ENCODE measurements around the gene GGA3. TPM values are rescaled to one million over a fixed set of nuclear protein-coding genes. Genes with fewer than 3 reads are reported as not detected.
"Not testable (repeated sequence)": the region's sequence is repeated elsewhere in the genome, so short reads cannot be mapped to it uniquely, and the experiment has no call there.

Gene GGA3
- polyA plus RNA-seq, 5 donors: 37.2 to 45.7 (median 39.9) TPM

DNA sequence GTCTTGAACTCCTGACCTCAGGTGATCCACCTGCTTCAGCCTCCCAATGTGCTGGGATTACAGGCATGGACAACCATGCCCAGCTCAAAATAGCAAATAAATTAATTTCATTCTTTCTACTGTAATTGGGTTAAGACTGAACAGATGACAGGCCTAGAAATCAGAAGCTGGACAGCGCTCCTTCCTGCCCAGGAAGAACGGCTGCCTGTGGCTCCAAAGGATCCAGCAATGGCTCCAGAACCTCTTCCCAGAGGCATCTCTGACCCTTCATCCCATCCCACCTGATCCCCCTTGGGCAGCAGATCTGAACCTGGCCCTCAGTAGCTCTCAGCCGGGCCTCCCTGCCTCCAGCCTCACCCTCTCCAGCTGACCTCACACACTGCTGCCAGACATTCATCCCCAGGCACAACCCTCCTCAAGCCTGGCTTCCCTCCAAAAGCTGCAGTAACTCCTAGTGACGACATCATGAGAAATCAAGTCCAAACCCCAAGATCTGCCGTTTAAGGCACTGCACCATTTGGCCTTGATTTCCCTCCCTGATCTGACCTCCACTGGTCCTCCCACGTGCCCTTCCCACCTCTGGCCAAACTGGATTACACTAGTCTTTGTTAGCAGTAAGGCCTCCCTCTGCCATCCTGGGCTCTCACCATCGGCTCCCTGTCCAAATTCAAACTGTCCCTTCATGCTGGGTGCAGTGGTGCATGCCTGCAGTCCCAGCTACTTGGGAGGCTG is 12.7 kb upstream of the GGA3 start:
- DNase-seq: no peak

DNA sequence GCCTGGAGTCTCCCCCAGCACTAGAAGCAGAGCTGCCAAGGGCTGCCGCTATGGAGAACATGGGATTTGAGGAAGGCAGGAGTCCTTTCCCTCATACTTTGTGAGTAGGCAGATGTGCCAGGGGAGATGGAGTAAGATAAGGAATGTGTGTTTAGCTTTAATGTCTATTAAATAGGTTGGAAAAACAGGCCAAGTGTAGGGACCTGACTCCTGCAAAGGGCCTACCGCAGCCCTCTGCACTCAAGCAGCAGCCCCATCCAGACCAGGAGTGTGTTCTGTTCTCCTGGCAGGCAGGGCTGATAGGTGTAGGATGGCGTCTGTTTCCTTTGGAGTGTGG is 11.4 kb upstream of the GGA3 start:
- no peak for DNase-seq

DNA sequence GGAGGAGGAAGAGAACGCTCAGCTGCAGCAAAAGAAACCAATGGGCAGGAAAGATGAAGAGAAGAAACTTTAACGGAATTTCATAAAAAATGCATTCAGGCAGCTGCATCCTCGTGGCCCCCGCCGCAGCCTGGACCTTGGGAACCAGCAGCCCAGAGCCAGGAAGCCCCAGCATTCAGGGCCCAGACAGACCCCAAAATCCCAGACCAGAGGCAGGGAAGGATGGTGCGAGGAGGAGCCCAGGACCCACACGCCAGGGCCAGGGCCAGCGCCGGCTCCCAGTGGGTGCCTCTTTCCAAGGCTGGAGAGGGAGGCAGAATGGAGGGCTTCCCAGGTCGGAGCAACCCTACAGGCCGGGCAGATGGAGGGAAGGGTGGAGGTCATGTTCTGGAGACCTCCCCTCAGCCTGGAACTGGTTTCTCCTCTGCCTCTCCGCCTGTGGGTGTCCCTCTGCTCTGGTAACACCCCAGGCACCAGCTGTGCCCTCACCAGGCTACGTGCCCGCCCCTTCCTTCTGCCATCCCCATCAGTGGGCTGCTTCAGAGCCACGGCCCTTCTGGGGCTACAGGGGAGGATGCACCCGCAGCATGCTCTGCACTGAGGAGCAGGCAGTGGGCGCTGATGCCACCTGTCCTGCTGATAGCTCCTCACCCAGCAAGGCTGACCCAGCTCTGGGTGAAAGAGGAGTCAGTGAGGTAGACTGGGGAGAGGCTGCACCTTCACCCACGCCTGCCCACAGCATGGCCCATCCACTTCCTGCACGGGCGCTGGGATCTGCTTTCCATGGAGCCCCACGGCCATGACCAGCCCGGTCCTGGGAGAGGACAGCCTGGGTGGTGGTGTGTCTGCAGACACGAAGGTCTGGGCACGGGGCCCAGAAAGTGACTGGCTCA is 10.8 kb upstream of the GGA3 start:
- no peak for DNase-seq

DNA sequence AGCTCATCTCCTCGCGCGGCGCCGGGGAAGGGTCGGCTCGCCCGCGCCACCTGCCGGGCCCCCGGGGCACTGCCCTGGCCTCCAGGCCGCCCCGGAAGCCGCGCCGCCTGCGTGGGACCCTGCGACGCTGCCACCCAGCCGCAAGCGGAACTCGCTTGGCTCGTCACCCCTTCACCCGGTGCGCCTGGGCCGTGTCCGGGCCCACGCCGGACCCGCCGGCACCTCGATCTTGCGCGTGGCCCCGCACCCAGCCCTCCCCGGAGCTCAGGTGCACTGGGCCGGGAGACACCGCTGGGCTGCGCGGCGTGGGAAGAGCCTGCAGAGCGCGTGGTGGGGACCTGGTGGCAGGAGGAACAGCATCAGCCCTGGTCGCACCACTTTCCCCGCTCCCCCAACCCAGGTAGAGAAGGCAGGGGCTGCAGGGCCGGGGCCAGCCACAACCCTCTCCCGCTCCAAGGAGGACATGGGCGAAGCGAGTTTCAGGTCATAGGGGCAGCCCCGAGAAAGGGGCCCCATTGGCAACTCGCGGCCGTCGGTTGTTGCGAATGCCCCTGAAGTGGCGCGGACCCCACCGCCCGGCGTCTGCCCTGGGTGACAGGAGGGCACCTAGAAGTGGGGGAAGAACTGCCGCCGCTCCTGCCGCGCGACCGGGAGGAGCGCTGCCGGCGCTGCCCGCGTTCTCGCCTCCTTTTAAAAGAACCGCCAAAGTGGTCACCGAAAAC is 10.0 kb upstream of the GGA3 start:
- DNase-seq: peak; percentile 68 to 72

DNA sequence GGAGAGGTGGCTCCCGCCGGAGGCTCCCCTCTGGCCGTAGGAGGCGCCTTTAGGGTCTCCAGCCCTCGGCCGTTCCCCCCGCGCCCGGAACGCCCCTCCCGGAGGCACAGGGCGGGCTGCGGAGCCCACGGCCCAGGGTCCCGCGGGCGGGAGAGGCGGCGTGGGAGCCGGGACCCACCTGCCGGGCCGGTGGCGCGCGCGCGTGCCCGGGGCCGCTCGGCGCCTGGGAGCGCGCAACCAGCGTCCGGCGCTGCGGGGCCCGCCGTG is 9.5 kb upstream of the GGA3 start, which contains the start of gene MIF4GD:
MIF4GD (minus strand) TSS at position 266 of the 267 bp plus-strand sequence. CDS start 1,036 bp downstream, outside the sequence.
- DNase-seq: no peak

DNA sequence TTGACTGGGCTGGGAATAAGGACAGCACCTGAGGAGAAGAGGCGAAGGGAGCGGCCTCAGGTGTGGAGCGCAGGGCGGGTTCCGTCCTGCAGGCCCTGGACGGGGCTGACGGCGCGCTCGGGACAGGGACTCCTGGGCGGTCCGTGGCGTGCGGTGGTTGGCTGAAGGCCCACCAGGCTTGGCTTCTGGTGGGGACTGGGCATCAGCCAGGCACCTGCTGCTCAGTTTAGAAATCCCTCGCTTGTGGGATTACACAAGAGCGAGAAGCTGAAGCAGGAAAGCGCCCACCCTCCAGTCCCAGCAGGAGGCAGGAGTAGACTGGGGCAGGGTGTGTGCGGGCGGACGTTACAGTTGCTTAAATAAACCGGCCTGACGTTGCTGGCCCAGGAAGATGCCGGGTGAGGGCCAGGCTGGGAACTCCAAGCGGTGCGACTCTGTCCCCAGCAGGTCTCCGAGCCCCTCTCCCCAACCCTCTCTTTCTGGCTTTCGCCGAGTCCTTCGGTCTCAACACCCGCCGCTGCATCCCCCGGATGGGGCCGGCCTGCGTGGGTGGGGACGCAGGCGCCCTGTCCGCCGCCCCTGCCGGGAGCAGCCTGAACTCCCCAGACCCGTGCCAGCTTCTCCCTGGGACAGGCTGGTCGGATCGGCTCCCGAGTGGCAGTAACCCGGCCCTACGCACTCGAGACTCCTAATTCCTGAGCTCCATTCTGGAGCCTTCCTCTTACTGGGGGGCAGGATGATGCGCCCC is 9.0 kb upstream of the GGA3 start:
- DNase-seq: peak; percentile 51 to 61

DNA sequence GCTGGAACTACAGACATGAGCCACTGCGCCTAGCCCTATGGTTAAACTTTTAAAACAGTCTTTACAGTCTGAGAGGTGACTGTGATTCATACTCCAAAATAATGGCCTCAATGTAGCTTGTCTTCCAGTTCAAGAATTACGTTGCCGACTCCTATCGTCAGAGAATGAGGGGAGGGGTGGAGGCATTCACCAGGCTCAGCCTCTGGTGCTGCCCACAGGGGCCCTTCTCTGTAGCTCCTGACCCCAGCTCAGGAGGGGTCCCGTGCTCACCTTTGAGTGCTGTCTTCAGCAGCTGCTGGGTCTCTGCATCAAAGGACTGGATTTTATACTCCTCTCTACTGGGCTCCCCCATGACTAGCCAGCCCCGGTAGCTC is 8.4 kb upstream of the GGA3 start:
- no peak for DNase-seq

DNA sequence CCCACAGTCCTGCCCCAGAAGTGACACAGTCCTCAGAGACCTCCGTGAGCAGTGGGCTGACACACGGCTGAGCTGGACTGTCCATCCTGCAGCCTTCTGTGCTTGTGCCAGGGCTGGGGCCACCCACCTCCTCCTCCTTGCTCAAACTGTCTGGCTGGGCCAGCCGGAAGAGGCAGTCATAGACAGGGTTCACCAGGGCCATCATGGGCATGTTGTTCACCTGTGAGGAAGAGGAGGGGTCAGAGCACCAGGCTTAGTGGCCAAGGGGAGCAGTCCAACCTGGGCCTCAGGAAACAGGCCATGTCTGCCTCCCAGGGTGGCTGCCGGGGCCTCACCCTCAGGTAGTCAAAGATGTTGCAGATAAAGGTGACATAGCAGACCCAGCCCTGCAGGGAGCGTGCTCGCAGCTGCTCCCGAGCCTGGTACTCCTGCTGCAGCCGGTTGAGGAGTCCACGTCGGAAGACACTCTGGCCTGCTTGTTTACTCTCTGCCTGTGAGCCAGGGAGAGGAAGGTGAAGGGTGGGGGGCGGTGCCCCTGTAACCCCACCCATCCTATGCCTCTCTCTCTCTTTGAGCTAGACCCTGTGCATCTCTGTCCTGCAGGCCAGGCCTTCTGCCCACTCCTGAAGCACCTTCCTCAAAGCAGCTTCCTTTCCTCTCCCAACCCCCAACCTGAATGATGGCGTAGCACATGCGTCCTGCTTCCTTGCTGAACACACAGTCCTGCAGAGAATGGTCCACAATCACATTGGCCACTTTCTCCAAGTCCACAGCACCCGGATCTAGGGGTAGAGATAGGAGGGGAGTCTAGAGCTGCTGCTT is 6.2 kb upstream of the GGA3 start:
- no peak for DNase-seq

DNA sequence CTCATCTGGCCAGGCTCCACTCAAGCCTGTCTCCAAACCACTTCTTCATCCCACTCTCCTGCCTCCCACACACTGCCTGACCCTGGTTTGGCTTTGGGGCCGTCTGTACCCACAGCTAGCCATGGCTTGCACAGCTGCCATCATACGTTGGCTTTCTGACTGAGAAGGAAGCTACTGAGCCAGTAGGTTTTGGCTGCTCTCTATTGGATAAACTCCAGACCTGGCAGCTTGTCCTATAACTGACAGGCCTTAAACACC is 5.7 kb upstream of the GGA3 start:
- no peak for DNase-seq

DNA sequence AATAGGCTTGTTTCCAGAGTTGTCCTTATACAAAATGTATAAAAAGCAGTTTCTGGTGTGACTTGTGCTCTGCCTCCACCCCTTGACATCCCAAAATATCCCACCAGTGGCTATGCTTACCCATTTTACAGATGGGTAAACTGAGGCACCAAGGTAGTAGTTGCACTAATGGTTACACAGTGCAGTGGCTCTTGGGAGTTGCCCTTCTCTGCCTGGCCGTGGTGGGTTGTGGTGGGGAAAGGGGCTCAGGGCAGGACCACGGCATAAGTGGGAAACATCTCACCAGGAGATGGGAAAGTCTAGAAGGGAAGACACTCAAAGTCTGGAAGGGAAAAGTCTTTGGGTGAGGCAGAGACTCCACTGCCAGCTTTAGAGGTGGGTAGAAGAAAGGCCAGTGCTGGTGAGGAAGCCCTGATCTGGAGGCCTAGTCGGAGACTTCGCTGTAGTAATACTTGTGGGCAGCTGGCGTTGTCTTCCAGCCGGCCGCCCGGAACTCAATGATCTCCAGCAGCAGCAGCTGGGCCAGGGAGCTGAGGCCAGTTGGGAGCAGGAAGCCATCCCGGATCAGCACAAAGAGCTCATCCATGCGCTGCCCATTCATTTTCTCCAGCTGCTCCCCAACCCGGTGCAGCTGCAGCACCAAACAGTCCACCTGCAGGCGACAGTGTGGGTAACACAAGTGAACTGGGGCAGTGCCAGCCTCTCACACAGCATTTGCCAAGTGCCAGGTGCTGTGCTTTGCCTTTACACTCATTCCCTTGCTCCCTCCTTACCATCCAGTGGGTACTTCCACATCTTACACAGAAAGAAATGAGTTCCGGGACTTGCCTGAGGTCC is 5.1 kb upstream of the GGA3 start:
- no peak for DNase-seq

DNA sequence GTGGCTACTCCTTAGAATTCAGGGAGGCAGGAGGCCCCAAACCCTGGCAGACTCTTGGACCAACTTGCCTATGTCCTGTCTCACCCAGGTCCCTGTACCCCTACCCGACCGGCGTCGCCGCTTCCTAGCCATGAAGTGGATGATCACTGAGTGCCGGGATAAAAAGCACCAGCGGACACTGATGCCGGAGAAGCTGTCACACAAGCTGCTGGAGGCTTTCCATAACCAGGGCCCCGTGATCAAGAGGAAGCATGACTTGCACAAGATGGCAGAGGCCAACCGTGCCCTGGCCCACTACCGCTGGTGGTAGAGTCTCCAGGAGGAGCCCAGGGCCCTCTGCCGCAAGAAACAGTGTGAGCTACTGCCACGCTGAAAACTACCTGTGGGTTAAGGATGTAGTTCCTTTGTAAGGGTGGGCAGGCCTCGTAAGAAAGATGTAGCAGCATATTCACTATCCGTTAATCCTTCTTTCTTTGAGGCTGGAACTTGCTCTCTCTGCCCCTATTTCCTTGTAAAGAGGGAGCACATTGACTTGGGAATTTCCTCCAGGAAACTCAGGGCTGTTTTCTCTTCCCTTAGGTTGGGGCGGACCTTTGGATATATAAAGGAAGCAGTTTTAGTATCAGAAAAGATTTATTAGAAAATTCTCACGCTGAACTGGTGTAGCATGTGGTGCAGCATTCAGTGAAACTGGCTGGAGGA is 4.4 kb upstream of the GGA3 start:
- DNase-seq: no peak

DNA sequence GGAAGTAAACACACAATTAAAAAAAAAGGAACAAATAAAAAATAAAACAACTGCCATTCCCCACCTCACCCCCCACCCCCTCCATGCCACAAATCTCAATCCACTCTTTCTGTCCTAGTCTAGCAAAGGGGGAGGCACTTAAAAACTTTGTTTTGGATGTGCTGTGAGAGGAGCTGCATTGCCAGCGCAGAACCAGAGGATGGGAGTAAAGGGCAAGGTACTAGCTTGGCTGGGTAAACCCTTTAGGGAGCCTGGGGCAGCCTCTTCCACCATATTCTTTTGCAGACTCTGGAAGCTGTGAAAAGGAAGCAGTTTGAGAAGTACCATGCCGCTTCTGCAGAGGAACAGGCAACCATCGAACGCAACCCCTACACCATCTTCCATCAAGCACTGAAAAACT is 1.6 kb upstream of the GGA3 start:
- DNase-seq: no peak

DNA sequence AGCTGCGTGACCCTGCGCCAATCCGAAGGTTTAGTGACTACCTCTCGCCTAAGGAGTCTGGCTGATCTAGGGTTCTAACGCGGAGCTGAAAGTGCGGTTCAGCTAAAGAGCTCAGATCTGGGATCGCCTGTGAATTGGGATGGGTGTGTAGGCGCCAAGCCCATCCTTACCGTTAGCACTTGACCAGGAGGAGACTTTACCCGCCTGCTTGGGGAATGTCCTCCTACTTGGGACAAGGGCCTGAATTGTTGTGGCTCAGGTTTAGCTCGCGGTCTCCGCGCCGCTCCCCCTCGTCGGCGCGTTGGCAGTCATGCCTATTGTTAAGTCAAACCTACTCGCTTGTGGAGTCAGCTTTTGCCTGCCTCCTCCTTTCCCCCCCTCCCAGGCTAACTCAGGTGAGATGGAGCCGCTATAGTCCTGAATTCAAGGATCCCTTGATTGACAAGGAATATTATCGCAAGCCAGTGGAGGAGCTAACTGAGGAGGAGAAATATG is 753 bp upstream of the GGA3 start:
- no peak for DNase-seq

DNA sequence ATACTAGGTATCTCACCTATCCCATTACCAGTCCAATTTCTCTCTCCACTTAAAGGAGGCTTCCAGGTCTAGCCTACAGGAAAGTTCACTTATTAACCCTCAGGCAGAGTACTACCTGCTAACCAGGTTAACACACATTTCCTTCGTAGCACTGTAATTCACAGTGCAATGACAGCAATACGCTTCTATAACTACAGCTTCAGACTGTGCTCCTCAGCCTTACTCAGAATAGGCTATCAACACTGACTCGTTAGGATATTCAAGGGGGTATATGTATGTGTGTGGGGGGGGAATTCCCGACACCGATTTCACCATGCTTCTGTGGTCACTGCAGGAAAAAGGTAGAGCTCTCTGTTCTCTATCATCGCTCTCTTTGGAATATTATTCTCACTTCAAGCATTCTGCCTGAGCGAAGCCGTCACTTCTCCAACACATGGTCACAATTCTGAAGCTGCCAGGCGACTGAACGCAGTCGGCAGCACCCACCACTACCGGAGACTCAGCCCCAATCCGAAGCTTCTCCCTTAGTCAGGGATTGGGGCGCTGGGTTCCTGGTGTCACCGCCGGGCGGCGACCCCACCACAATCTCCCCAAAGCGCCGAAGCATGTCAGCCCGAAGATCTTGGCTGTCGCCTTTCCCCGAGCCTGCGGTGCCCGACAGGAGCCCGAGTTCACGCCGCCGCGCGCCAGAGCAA is 618 bp downstream of the GGA3 start:
- no peak for DNase-seq

DNA sequence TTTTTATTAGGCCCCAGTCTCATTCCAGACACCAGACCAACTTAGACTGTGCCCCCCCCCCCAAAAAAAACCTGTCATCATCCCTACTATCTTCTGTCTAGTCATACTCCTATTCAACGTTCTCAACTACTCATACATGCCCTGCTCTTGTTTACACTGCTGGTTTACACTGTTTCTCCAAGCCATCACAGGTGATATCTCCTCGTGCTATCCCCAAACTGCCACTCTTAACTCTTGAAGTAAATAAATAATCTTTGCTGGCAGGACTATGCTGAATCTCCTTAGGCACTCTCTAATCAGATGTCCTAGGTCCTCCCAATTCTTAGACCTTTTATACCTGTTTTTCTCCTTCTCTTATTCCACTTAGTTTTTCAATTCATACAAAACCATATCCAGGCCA is 4.2 kb downstream of the GGA3 start:
- not testable (repeated sequence) for DNase-seq

DNA sequence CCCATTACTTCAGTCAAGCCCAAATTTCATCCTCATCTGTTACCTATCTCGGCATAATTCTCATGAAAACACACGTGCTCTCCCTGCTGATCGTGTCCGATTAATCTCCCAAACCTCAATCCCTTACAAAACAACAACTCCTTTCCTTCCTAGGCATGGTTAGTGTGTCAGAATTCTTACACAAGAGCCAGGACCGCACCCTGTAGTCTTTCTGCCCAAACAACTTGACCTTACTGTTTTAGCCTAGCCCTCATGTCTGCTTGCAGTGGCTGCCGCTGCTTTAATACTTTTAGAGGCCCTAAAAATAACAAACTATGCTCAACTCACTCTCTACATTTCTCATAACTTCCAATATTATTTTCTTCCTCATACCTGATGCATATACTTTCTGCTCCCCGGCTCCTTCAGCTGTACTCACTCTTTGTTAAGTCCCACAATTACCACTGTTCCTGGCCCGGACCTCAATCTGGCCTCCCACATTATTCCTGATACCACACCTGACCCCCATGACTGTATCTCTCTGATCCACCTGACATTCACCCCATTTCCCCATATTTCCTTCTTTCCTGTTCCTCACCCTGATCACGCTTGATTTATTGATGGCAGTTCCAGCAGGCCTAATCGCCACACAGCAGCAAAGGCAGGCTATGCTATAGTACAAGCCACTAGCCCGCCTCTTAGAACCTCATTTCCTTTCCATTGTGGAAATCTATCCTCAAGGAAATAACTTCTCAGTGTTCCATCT is 5.3 kb downstream of the GGA3 start:
- not testable (repeated sequence) for DNase-seq

DNA sequence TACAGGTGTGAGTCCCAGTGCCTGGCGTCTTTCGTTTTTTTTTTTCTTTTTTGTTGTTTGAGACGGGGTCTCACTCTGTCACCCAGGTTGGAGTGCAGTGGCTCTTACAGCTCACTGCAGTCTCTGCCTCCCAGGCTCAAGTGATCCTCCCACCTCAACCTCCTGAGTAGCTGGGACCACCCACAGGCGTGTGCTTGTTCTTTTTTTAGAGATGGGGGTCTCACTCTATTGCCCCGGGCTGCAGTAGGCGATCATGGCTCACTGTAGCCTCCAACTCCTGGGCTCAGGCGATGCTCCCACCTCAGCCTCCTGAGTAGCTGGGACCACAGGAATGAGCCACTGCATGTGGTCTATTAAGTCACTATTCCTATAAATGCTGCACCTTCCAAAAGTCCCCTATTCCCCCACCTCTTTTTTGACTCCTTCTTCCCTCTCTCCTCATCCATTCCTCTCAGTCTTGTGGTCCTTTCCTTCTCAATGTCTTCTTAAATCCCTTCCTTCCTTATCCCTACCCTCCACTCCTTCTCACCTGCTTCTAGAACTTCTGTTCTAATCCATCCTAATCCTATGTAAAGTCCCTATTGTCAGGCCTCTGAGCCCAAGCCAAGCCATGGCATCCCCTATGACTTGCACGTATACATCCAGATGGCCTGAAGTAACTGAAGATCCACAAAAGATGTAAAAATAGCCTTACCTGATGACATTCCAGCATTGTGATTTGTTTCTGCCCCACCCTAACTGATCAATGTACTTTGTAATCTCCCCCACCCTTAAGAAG is 9.2 kb downstream of the GGA3 start:
- DNase-seq: no peak

Measured in right lung (tissue), 5 donors.